OCI-M1 (cell line): ENCODE results near the gene POLR1B.
A peak's percentile ranks its signal among the peaks of the same experiment; 100 is the strongest.
"Not testable (repeated sequence)": the region's sequence is repeated elsewhere in the genome, so short reads cannot be mapped to it uniquely, and the experiment has no call there.

Experiments used
- DNase-seq: peaks from one replicate; lab custom pipeline; 2025; lab: John Stamatoyannopoulos, UW

The POLR1B gene

GRCh38 chr2:112600634-112601033 is 58.4 kb downstream of the POLR1B start:
- peak; percentile 40 for DNase-seq

DNA sequence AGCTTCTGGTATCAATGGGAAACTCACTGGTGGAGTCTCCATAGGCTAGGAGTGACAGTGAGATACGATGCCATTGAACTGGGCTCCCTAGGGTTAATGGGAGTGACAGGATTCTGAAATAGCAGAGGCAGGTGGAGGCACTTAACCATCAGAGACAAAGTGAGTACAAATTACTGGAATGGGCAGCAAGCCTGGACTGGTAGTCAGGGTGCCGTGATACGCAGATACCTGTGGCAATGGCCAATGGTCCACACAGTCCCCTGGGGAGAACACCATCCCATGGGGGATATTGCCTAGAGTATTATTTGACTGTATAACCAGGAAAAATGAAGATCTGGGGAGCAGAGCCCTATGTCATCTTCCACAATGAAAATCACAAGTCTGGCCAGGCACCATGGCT is 59.5 kb downstream of the POLR1B start:
- DNase-seq: no peak

GRCh38 chr2:112602917-112603316 is 60.7 kb downstream of the POLR1B start:
- DNase-seq: no peak

- DNase-seq: no peak
Measured at GRCh38 chr2:112603731-112604130, 61.5 kb downstream of the POLR1B start.

DNA sequence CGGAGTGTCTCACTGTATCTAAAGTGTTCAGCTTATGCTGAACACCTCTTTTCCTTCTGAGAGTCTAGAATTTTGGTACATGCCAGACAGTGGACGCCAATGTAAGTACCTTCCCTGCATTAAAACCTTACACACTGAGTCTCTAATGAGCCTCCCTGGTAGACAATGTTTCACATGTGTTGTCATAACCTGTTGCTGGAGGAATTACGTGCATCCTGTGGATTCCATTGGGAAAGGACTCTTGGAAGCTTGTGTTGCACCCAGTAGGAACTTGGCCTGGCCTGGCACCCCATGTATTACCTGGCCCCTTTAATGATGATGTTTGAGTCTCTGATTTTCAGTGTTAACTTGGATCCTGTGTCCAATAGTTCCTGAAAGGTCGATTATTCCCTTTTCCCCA is 62.7 kb downstream of the POLR1B start:
- DNase-seq: no peak

DNA sequence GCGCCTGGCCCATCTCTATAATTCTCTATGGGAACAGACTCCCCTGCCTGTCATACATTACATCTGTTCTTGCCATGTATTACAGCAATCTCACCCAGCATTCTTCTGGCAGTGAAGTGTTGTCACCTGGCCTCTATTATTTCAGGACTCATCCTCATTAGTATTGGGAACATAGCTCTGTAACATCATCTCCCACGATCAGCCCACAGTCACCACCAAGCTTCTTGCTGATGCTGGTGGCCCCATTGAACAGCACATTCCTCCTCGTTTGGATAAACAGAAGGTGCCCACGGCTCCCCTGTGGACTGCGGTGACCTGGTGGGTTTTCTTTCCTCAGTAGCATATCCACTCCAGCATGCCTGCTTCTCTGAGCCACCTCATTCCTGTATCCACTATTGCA is 63.7 kb downstream of the POLR1B start:
- DNase-seq: no peak

- no peak for DNase-seq
Measured at GRCh38 chr2:112606547-112606946, 64.3 kb downstream of the POLR1B start.

GRCh38 chr2:112607680-112608438 is 65.6 kb downstream of the POLR1B start:
- no peak for DNase-seq

- DNase-seq: not testable (repeated sequence)
Measured at GRCh38 chr2:112609320-112609719, 67.1 kb downstream of the POLR1B start.

- not testable (repeated sequence) for DNase-seq
Measured at GRCh38 chr2:112612283-112612682, 70.0 kb downstream of the POLR1B start.

- no peak for DNase-seq
Measured at GRCh38 chr2:112614201-112614840, 72.1 kb downstream of the POLR1B start.

DNA sequence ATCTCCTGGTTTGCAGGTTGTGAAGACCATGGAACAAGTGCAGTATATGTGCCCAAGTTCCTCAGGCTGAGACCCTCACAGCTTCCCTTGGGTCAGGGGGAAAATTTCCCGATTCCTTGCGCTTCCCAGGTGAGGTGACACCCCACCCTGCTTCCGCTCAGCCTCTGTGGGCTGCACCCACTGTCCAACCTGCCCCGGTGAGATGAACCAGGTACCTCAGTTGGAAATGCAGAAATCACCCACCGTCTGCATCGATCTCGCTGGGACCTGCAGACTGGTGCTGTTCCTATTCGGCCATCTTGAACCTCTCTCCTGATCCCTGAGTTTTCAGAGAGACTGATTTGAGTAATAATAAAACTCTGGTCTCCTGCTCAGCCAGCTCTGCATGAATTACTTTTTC is 72.8 kb downstream of the POLR1B start:
- no peak for DNase-seq

GRCh38 chr2:112615798-112616197 is 73.5 kb downstream of the POLR1B start:
- DNase-seq: not testable (repeated sequence)

GRCh38 chr2:112618383-112618782 is 76.1 kb downstream of the POLR1B start:
- DNase-seq: no peak

DNA sequence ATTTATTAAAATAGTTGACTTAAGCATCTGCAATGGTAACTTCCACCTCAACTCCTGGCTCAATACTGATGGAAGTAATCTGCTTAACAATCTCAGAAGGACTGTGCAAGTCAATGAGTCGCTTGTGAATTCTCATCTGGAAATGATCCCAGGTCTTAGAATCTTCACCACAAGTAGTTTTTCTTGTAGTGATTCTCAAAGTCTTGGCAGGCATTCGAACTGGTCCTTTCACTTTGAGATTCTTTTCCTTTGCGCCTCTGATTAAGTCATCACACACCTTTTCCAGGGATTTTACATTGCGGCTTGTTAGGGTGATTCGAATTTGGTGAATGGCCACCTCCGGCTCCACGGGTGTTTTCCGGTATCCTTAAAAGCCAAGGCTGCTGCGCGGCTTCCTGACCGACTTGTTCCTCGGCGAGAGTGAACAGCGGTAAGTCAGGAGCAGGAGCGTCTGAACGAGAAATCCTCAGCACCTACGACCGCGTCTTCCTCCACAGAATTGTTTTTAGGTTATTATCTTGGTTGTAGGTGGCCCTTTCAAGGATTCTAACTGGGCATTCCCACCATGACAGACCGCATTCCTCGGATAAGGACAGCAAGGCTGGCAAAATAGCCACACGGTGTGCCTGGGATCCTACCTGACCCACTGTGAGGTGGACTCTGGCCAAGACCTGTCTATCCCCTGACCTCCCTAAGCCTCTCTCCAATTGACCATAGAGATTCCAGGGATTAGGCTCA is 79.7 kb downstream of the POLR1B start:
- DNase-seq: no peak

DNA sequence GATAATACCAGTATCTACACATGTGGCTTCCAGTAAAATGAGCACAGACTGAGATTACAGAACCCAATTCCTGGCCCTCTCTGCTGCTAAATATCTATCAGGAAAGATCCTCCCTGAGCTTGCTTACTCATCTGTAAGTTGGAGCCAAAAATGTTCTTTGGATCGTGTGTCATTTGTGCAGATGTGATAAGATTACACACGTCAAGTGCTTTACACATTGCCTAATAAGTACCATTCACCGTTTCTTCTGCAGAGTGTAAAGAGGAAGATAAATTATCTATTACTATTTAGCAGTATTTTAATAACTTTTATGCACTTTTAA is 80.2 kb downstream of the POLR1B start:
- DNase-seq: peak; percentile 46

DNA sequence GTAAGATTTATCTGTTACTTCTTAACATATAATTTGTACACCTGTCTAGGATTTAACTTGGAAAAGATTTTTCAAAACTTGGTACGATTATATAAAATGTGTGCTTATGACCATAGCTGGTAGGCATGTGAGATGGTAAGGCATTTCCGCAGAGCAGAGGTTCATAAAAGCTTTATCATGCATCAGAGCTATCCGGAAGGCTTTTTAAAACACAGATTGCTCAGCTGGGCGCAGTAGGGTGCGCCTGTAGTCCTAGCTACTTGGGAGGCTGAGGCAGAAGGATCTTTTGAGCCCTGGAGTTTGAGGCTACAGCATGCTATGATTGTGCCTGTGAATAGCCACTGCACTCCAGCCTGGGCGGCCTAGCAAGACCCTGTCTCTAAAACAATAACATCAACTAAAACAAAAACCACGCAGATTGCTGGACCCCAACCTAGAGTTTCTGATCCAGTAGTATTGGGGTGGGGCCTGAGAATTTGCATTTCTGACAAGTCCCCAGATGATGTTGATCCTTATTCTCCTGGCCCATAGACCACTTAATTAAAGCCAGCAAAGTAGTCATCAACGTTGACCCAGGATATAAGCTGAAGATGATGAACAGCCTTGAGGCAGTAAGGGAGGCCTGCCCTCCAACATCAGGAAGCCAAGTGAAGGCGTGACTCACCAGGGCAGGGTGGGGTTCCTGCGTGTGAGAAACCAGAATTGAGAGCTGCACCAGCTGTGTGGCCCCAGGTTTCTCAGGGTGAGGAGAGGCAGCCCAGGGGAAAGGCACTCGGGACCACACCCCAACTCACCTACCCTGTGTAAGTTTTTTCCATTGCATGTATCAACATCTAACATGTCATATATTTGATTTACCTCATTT is 81.9 kb downstream of the POLR1B start:
- no peak for DNase-seq

- no peak for DNase-seq
Measured at GRCh38 chr2:112625474-112626114, 83.3 kb downstream of the POLR1B start.

GRCh38 chr2:112626604-112627059 is 84.4 kb downstream of the POLR1B start:
- DNase-seq: peak; percentile 71
